NCI-H446 (cell line): ENCODE results near the gene SYT8.

Experiments
- DNase-seq, 2 experiments: peaks; one replicate each; lab custom pipeline; 2025; lab: John Stamatoyannopoulos, UW

The SYT8 gene

GRCh38 chr11:1819074-1819473 lies 15.7 kb upstream of the SYT8 start:
- DNase-seq = no peak

- no peak for DNase-seq
Measured at GRCh38 chr11:1820463-1821325, 14.1 kb upstream of the SYT8 start.

GRCh38 chr11:1821562-1821961 lies 13.2 kb upstream of the SYT8 start:
- no peak for DNase-seq

DNA sequence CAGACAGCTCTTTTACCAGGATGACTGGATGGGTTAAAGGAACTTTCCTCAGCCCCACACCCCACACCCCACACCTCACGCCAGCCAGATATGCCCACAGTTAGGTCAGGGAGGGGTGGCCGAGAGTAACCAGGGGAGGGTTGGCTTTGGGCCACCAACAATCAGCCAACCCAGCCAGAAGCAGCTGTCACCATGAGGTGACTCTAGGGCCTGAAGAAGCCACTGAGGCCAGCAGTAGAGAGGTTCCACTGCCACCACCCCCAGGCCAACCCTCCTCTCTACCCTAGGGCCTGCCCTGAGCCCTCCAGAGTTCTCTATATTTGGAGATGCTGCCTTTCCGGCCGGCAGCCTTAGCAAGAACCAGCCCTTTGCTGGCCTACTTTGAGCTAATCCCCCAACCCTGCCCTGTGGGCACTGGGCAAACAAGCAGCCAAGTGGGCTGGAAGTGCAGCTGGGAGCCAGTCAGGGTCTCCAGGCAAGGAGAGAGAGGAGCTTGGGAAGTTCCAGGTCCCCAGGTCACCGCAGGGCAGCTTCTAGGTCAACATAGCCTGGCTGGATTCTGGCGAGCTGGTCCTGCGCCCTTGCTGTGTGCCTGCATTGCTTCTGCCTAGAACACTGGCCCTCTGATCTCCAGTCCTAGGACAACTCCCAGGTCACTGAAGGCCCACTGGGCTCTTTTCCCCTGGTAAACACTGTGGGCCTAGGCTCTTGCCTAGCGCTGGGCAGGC lies 12.0 kb upstream of the SYT8 start:
- no peak for DNase-seq

- no peak for DNase-seq
Measured at GRCh38 chr11:1823376-1824220, 11.2 kb upstream of the SYT8 start.

DNA sequence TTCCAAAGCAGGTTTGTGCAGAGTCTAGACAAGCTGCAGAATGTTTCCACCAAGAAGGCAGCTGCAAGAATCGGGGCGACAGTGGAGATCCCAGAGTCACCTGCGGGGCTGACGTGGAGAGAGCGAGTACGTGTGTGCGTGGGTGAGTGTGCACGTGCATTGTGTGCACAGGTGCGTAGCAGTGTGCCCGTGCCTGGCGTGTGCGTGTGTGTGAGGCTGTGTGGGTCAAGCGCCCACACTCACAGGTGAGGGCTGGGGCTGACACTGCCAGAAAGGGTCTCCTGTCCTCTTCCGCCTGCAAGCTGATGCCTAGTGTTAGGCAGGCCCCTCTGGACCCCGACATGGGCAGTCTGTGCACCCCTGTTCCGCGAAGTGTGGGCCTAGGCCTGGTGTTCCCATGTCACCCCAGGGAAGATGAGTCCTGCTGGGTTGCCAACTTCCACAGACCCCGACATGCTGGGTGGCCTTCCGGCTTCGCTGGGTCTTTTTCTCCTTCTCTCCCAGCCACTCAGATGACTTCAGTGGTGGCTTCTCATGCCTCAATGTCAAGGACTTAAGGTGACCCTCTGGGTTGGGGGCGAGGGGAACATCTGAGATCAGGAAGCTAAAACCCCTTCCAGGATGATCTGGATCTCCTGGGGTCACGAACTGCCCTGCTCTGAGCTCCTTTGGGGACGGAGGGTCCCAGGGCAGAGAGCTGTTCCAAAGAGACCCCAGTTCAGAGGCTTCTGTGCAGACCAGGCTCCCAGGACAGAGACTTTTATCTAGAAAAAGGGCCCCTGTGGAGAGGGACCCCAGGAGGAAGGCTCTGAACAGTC lies 10.4 kb upstream of the SYT8 start:
- DNase-seq = no peak

- DNase-seq = no peak
Measured at GRCh38 chr11:1825039-1825740, 9.6 kb upstream of the SYT8 start.

DNA sequence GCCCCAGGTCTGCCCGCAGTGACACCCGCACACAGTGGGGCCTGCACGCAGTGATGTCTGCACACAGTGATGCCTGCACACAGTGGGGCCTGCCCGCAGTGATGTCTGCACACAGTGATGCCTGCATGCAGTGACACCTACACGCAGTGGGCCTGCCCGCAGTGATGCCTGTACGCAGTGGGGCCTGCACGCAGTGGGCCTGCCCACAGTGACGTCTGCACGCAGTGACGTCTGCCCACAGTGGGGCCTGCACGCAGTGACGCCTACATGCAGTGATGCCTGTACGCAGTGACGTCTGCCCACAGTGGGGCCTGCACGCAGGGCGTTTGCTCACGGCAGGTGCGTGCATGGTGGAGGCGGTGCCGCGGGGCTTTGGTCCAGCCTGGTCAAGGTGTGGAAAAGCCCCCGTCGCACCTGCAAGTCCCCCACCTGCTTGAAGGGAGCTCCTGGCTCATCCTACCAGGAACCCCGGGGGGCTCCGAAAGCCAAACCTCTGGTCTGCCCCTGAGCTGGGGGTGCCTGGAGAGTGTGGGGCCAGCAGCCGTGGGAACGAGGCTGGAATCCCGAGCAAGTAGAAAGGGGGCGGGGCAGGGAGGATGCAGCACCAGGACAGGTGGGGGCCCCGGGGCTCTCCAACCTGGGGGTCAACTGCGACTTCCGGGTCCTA lies 8.9 kb upstream of the SYT8 start:
- DNase-seq = no peak

DNA sequence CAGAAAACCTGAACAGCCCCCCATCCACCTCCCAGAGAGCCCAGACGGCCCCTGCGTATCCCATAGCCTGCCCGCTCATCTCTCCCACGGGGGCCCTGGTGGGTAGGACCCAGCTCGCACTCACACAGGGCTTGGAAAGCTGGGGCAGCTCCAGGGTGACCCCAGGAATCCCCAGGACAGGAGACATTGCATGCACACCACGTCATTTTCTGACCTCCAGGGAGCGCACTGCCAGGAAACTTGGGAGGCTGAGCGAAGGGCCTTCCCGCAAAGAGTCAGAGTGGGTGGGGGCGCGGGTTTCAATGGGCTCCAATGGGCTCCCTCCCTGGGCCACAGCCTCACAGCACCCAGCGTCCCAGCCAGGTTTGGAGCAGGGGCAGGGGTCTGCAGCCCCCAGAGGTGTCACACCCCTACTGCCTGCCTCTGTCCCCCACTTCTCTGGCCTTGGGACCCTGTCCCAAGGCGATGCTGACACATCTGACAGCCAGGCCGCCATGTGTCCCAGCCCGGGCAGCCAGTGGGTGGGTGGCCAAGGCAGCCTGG lies 8.2 kb upstream of the SYT8 start:
- DNase-seq = no peak

GRCh38 chr11:1827095-1827813 lies 7.5 kb upstream of the SYT8 start:
- DNase-seq = peak in 1 of 2 experiments; percentile 71

GRCh38 chr11:1827931-1828330 lies 6.9 kb upstream of the SYT8 start:
- no peak for DNase-seq

DNA sequence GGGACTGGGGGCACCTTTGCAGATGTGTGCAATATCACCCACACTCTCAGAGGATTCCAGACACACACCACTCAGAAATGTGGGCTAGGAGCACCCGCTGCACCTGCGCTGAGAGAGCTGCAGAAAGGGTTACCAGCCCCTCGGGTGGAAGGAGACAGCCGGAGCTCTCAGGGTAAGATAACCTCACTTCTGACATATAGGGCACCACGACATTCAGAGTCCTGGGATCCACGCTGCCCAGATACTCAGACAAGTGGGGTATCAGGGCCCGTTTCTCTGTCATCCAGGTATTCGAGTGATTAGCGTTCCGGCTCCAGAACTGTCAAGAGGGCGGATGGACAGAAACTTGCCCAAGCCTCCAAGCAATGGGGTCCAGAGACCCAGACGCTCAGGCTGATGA lies 6.2 kb upstream of the SYT8 start:
- no peak for DNase-seq

DNA sequence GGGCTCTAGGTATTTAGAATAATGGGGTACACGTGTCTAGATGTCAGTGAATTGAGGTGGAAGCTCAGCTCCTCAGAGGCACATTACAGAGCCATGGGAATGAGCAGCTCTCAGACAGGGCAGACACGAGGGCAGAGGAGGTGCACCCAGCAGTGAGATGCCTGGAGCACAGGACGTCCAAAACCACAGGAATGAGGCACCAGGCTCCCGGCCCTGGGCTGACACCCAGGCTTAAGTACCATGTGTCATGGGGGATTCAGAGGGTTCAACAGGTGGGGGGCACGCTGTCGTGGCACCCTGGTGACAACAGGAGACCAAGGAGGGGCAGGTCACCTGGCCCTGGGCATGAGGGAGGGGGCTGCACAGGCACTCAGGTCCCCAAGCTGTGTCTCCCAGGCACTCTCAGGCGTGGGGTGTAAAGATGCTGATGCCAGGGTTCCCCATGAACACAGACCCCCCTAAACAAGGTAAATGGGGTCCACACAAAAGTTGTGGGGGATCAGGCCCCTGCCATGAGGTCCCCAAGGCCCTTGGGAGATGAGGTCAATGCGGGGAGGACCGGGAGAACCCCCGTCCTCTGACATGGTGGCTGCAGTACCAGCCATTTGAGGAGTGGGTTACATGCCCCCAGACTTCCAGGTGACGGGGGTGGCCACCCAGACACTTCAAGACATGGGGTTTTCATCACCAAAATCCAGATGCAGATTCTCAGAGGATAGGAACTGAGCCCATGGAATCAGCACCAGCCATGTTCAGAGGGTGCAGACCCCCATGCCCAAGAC lies 5.6 kb upstream of the SYT8 start:
- DNase-seq = no peak

GRCh38 chr11:1830004-1830321 lies 4.8 kb upstream of the SYT8 start:
- DNase-seq = no peak

GRCh38 chr11:1830322-1831223 lies 4.2 kb upstream of the SYT8 start:
- no peak for DNase-seq

- no peak for DNase-seq
Measured at GRCh38 chr11:1831338-1832210, 3.2 kb upstream of the SYT8 start.
